HG03196 (cell line): ENCODE results near the gene CCDC71L.
"Not testable (repeated sequence)": the region's sequence is repeated elsewhere in the genome, so short reads cannot be mapped to it uniquely, and the experiment has no call there.

Experiments used
- ATAC-seq: cut with Tn5 transposase; IDR thresholded peaks from one replicate; pipeline ENCODE4 v1.9.1; 2021; ENCODE audit not compliant: unreplicated experiment

The CCDC71L gene

DNA sequence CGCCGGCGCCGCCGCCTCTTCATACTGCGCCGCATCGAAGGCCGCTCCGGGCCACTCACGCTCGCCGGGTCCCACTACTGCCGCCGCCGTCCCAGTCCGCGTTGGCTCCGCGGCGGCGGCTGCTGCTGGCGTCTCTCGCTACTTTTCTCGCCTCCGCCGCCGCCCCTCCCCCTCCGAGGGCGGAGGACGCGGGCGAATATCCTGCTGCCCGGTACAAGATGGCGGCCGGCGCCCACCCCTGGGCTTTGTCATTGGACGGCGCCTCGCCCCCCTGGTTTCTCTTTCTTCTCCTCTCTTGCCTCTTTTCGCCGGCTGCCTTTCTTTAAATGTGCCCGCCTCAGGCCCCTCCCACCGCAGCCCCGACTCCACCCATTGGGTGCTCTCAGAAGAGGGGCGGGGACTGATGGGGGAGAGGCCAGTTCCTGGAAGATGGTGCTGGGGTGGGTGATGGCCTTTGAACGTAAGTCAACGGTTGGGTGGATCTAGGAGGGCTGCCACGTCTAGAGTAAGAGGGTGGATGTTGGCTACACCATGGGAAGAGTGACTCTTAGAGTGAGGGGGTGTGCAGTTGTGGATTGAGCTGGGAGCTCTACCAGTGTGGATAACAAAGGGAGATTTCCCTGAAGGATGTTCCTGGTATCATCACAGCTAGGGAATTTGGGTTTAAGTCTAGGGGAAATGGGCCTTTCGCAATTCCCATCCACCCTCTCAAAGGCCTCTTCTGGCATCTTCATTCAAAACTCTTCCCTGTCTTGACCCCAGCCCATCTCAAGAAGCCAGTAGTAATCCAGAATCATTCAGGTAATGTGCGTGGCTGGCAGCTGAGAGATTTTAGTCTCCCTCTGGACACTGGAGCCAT is at the start of gene CCDC71L:
Gene CCDC71L (minus strand): TSS at position 297 of the 859 bp plus-strand sequence. CDS start 262 bp downstream, at position 35.
- ATAC-seq = peak; percentile 65

DNA sequence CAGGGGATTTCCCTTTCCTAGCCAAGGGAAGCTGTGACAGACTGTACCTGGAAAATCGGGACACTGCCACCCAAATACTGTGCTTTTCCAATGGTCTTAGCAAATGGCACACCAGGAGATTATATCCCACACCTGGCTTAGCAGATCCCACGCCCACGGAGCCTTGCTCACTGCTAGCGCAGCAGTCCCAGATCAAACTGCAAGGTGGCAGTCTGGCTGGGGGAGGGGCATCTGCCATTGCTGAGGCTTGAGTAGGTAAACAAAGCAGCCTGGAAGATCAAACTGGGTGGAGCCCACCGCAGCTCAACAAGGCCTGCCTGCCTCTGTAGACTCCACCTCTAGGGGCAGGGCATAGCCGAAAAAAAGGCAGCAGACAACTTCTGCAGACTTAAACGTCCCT is 48.6 kb upstream of the CCDC71L start:
- not testable (repeated sequence) for ATAC-seq

DNA sequence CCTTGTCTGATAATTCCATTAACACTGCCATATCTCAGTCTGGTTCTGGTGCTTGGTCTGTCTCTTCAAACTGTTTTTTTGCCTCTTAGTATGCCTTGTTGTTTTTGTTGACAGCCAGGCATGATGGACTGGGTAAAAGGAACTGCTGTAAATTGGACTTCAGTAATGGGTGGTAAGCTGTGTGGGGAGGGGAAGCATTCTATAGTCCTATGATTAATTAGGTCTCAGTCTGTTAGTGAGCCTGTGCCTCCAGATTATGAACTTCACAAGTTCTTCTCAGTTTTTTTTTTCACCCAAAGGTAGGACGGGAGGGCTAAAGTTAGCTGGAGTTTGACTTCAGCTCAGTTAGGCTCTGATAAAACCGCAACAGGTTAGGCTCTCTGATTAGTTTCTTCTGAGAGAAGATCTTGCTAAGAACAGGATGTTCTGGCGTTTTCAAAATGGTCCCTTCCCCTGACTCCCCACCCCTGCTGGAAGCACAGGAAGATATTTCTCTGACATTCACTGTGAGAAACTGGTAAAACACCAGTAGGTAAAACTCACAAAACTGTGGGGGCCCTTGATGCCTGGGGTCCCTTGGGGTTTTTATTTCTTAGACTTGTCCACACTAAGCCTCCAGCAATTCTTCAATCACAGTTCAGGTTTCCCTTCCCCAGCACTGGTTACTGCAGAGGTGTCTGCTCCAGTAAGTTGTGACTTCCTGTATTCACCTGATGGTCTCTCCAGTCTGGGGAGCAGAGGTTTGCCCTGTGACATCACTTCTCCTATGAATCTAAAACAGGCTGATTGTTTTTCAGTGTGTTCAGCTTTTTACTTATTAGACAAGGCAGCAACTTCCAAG is 43.3 kb upstream of the CCDC71L start:
- no peak for ATAC-seq

DNA sequence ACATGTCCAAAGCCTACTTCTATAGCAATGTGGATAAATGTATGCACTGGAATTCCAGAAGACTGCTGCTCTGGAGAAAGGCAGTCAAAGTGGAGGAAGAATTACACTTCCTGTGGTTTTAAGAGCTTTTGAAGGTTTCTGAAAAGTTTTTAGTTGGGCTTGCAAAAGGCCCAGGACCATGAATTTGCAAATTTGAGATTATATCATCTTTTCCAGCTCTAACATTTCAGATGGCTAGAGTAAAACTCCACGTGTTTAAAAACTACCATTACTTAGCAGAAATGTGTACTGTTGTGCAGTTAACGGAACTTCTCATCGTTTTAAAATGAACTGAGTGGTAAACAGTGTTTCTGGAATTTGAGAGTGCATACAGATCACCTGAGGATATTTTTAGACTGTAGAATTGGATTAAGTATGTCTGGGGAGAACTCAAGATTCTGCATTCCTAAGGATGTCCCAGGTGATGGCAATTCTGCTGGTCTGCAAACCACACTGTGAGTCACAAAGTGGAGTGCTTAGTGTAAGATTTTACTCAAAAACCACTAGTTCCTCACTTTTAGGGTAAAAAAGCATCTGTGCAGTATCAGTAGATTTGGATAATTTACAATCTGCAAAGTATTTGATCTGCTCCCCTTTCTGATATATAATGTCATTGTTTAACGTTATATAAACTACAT is 32.9 kb upstream of the CCDC71L start:
- no peak for ATAC-seq

DNA sequence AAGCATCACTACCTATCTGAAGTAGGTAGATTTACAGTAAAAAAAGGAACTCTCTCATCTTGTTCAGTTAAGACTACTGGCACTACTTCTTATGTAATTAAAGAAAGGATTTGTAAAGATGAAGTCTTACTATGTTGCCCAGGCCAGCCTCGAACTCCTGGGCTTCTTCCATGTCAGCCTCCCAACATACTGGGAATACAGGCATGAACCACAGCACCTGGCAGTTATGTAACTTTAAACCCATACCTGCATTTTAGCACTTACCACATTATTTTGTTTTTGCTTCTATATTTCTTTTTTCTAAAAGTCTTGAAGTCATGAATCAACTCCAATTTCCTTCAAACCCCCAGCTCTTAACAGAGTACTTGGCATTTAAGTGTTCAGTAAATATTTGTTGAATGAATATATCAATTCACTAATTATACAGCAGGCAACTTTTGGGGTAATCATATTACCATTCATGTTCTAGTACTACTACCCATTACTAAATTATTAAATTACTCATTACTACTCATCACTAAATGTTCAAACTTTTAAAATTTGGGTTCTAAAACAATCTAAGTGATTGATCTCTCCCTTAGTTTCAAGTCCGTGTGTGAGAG is 31.6 kb upstream of the CCDC71L start:
- ATAC-seq = no peak

DNA sequence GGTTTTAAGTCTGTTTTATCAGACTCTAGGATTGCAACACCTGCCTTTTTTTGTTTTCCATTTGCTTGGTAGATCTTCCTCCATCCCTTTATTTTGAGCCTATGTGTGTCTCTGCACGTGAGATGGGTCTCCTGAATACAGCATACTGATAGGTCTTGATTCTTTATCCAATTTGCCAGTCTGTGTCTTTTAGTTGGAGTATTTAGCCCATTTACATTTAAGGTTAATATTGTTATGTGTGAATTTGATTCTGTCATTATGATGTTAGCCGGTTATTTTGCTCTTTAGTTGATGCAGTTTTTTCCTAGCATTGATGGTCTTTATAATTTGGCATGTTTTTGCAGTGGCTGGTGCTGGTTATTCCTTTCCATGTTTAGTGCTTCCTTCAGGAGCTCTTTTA is 27.2 kb upstream of the CCDC71L start:
- ATAC-seq = not testable (repeated sequence)

DNA sequence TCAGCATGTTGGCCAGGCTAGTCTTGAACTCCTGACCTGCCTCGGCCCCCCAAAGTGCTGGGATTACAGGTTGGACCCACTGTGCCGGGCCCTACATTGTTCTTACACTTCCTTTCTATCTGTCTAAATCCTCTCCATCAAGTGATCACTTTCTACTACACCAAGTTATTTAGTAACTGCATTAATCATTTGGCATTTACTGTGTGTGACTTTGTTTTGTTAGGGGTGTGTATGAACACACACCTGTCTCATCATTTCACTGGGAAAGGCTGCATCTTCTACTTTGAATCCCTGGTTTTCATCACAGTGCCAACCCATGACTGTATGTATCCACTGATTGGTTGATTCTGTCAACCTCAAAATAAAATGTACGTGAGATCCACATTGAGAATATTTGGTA is 23.0 kb upstream of the CCDC71L start:
- ATAC-seq = no peak

DNA sequence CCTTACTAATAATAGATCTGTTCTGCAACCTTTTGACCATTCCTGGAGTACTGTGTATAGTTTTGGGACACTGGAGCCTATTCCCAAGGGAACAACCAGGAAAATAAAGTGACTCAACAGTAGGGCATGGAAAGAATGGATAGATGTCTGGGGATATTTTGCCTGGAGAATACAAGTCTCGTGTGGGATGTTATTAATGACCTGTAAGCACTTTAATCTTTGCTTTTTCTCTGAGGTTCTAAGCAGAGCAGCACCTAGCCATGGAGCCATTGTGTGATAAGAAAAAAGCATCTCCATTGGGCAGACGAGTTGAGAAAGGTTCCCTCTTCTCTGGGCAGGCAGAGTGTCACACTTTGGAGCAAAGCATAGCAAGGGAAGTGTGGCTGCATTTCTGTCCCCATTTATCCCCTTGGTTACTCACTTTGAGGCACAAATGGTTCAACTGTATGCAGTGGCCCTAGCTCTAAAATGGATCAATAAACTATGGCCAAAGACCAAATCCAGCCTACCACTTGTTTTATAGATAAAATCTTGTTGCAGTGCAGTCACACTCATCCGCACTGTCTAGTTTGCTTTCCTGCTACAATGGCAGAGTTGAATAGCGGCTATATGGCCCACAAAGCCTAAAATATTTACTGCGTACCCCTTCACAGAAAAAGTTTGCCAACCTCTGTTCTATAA is 21.0 kb upstream of the CCDC71L start:
- ATAC-seq = no peak

DNA sequence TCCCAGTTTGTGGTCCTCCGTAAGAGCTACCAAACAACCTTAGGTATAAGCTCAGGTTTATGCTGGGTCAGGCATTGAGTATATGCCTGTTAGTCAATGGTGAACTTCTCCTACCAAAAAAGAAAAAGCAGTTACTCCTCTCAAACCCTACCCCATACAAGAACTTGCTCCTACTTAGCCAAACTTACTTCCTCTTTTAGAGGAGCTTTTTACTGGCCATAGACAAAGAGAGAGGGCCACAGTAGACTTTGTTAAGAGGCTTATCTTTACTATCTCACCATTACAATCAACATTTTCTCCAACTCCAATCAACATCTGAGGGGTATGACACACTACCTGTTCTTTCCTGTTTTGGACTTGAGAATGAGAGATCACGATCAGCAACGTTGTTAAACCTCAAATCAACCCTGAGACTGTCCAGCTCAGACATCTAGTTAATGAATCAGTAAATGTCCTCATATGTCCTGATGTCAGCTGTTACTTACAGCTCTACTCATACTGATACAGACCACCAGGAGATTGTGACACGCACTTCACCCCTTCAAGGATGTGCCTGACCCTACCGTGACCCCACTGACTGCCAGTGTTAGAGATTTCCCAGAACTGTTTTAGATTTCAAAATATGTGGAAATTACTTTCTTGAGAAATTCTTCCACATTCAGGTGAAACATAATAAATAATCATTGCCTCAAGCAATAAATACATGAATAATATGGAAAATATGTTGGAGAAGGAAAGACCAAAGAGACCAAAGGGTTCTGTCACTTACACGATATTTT is 18.4 kb upstream of the CCDC71L start:
- no peak for ATAC-seq

DNA sequence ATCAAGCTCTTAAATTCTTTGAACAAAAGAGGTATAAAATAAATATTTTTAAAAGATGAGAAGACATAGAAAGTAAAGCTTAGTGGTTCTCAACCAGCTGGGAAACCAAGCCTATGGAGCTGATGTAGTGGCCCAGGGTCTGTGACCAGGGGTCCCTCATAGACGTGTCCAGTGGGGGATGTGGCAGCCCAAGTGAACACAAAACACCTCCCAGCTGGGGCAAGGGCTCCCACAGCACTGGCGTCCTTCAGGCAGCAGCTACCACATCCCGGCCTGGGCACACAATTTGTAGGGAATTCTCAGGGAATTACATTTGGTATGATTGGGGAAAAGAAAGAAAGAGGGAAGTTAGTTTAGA is 17.8 kb upstream of the CCDC71L start:
- ATAC-seq = no peak

DNA sequence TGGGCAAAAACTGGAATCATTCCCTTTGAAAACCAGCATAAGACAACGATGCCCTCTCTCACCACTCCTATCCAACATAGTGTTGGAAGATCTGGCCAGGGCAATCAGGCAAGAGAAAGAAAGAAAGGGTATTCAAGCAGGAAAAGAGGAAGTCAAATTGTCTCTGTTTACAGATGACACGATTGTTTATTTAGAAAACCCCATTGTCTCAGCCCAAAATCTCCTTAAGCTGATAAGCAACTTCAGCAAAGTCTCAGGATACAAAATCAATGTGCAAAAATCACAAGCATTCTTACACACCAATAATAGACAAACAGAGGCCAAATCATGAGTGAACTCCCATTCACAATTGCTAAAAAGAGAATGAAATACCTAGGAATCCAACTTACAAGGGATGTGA is 15.5 kb upstream of the CCDC71L start:
- ATAC-seq = not testable (repeated sequence)

DNA sequence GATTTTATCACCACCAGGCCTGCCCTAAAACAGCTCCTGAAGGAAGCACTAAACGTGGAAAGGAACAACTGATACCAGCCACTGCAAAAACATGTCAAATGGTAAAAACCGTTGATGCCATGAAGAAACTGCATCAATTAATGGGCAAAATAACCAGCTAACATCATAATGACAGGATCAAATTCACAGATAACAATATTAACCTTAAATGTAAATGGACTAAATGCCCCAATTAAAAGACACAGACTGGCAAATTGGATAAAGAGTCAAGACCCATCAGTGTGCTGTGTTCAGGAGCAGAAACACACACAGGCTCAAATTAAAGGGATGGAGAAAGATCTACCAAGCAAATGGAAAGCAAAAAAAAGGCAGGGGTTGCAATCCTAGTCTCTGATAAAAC is 12.7 kb upstream of the CCDC71L start:
- ATAC-seq = not testable (repeated sequence)

DNA sequence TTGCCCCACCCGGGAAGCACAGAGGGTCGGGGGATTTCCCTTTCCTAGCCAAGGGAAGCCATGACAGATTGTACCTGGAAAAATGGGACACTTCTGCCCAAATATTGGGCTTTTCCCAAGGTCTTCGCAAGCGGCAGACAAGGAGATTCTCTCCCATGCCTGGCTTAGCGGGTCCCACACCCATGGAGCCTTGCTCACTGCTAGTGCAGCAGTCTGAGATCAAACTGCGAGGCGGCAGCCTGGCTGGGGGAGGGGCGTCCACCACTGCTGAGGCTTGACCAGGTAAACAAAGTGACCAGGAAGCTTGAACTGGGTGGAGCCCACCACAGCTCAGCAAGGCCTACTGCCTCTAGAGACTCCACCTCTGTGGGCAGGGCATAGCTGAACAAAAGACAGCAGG is 11.0 kb upstream of the CCDC71L start:
- ATAC-seq = not testable (repeated sequence)

DNA sequence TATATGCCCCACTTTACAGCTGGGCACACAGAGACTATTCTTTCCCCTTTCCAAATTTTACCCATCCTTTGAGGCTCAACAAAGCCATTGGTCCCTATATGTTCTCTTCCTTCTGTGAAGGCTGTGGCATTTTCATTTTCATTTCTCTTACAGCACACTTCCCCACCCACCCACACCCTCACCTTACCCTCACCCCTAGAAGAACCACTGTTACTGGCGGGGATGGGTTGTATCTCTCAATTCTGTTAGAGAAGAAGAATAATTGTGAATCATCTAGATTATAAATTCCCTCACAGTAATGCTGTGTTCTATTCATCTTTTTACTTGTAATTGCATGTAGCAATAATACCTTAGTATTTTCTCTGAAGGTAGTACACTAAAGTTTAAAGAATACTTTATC is 10.2 kb upstream of the CCDC71L start:
- ATAC-seq = no peak

DNA sequence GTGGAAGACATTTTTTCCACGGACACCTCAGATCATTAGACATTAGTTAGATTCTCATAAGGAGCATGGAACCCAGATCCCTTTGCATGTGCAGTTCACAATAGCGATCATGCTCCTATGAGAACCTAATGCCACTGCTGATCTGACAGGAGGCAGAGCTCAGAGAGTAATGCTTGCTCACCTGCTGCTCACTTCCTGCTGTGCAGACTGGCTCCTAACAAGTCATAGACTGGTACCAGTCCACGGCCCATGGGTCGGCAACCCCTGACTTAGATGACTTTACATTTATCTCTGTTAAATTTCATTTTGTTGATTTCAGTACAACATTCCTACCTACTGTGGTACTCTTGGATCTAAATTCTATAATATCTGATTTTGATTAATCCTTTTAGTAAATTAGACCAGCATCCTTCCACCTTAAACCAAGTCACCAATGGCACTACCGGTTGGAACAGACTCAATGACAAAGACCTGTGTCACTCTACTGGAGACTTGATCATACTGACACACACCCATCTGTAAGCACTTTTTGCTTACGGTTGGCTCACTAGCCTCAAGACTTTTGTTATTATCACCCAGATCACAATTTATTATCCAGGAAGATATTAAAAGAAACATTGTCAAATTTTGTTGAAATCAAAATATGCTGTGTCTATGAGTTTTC is 8.0 kb upstream of the CCDC71L start:
- no peak for ATAC-seq

DNA sequence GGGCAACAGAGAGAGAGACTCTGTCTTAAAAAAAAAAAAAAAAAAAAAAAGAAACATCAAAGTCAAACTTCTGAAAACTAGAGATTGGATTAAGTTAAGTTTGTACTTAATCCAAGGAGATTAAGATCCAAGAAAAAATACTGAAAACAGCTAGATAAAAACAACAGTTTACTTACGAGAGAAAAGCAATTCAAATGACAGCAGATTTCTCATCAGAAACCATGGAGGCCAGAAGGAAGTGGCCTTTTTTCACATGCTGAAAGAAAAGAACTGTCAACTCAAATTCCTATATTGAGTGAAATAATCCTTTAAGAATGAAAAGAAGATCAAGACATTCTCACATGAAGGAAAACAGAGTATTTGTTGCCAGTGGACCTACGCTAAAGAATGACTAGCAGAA is 5.4 kb upstream of the CCDC71L start:
- no peak for ATAC-seq

DNA sequence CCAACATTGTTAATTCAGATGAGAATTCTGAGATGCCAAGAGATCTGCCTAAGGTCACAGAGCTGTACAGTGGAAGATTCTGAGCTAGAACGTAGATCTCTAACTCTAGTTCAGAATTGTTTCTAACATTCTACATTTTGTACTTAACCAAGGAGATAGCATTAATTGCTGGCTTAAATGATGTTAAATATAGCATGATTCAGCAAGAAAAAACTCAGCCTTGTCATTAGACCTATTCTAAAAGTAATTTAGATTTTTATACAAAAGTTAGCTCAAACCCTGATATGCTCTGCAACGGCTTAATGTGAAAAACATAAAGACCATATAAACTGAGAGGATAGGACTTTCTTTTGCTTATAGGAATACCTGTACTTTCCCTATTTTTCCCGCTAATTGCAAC is 3.4 kb upstream of the CCDC71L start:
- ATAC-seq = no peak

DNA sequence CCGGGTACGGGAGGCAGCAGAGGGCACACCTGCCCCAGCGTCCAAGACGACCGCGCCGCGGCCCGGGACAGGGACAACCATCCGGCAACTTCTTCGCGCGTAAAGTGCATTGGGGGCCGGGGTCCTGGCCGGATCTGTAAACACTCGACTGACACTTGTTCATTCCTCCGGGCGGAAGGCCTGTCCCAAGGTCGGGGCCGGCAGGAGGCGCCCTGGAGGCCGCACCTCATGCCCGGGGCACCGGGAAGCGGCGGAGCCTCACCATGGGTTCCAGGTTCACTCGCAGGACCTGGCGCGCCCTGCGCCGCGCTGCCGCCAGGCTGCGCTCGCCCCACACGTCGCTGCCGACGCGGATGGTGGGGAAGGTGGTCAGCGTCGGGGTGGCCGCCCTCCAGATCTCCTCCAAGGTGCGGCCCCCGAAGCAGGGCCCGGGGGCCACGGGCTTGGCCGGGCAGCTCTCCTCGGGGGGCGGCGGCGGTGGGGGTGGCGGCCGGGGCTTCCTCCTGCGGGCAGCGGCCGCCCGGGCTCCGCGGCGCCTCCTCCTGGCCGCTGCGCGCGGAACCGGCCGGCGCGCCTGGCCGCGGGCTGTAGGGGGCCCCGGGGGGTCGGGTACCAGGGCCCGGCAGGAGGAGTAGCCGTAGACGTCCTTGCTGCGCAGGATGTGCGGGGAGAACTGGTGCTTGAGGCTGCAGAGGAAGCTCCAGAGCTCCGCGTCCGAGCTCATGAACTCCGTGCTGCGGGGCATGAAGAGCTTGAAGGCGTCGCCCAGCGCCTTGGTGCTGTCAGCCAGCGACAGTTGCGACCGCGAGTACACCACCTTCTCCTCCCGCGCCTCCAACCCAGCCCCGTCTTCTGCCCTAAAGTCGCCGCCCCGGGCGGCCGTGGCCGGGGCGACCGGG is 746 bp downstream of the CCDC71L start:
- peak; percentile 57 for ATAC-seq
